ENCODE results near the gene LSG1. TPM values are rescaled to one million over a fixed set of nuclear protein-coding genes. Genes with fewer than 3 reads are reported as not detected.
A peak's percentile ranks its signal among the peaks of the same experiment; 100 is the strongest.

Gene LSG1
- total and polyA plus RNA-seq, 2 of the 13 experiments (the other 11 are each of a cell fraction or from before 2014, with no cell fraction given), result 21.4 to 32.1 TPM

DNA sequence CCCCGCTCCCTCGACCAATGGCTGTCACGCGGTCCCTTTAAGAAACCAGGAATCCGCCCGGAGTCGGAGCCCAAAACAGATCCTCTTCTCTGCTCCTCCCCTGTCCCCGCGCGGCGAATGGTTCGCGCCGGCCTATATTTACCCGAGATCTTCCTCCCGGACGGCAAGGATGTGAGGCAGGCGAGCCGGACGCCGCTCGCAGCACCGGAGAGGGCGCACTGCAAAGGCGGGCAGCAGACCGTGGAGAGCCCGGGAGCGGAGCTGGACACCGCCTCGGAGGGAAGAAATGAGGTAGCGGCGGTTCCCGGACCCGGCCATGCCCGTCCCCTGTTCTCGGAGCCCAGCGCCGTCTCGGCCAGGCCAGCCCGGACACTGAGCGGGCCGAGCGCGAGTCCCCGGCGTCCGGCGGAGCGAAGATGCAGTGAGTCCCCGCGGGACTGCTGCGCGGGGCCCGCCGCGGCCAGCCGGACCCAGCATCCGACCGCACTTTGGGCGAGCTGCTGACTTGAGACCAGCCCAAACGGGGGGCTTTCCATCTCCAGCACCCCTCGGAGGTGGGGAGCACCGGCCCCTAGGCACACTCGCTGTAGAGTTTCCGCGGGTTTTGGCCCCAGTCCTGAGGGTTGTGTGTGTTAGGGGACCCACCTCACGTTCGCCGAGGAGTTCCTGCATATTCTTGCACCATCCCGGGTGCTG lies 13.9 kb upstream of the LSG1 start, which contains the start of gene FAM43A (continued):
- TF ChIP-seq, protein P1, sequence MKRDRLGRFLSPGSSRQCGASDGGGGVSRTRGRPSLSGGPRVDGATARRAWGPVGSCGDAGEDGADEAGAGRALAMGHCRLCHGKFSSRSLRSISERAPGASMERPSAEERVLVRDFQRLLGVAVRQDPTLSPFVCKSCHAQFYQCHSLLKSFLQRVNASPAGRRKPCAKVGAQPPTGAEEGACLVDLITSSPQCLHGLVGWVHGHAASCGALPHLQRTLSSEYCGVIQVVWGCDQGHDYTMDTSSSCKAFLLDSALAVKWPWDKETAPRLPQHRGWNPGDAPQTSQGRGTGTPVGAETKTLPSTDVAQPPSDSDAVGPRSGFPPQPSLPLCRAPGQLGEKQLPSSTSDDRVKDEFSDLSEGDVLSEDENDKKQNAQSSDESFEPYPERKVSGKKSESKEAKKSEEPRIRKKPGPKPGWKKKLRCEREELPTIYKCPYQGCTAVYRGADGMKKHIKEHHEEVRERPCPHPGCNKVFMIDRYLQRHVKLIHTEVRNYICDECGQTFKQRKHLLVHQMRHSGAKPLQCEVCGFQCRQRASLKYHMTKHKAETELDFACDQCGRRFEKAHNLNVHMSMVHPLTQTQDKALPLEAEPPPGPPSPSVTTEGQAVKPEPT (CRISPR knock-in tag; IDR thresholded peaks at IDR 0.05; ENCODE audit: low read depth), result no peak
- TF ChIP-seq, protein P2, sequence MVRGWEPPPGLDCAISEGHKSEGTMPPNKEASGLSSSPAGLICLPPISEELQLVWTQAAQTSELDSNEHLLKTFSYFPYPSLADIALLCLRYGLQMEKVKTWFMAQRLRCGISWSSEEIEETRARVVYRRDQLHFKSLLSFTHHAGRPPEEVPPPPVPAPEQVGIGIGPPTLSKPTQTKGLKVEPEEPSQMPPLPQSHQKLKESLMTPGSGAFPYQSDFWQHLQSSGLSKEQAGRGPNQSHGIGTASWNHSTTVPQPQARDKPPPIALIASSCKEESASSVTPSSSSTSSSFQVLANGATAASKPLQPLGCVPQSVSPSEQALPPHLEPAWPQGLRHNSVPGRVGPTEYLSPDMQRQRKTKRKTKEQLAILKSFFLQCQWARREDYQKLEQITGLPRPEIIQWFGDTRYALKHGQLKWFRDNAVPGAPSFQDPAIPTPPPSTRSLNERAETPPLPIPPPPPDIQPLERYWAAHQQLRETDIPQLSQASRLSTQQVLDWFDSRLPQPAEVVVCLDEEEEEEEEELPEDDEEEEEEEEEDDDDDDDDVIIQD (CRISPR knock-in tag; IDR thresholded peaks at IDR 0.05; ENCODE audit: low read depth), result 0 out of 2 replicates have a peak, but pooled peaks have one; percentile 10
- TF ChIP-seq SATB2 (CRISPR knock-in tag; IDR thresholded peaks at IDR 0.05) (peak; percentile 52; the same call in 1 of the 2 replicates), MEF2D (CRISPR knock-in tag; IDR thresholded peaks at IDR 0.05) (peak; percentile 33; the same call in 1 of the 2 replicates), ZNF672 (CRISPR knock-in tag; IDR thresholded peaks at IDR 0.05) (no peak), MAX (IDR thresholded peaks at IDR 0.05) (peak; percentile 60), MAFF (IDR thresholded peaks at IDR 0.05; ENCODE audit: low read depth, low read length) (no peak), ETV6 (CRISPR knock-in tag; conservative IDR thresholded peaks at IDR 0.05) (no peak), ZZZ3 (CRISPR knock-in tag; IDR thresholded peaks at IDR 0.05; ENCODE audit: borderline replicate concordance) (no peak), ZNF772 (CRISPR knock-in tag; IDR thresholded peaks at IDR 0.05) (peak; percentile 59; the same call in 1 of the 2 replicates), ZNF557 (CRISPR knock-in tag; IDR thresholded peaks at IDR 0.05) (no peak), ZNF24 (IDR thresholded peaks at IDR 0.05) (peak; percentile 26; the same call in 1 of the 2 replicates), TFDP1 (CRISPR knock-in tag; IDR thresholded peaks at IDR 0.05; ENCODE audit: borderline replicate concordance) (peak; percentile 15; the same call in 1 of the 2 replicates), NFYC (CRISPR knock-in tag; IDR thresholded peaks at IDR 0.05) (peak; percentile 33; the same call in 1 of the 2 replicates), YEATS4 (CRISPR knock-in tag; IDR thresholded peaks at IDR 0.05; ENCODE audit: borderline replicate concordance) (peak; percentile 30; the same call in 1 of the 2 replicates), ZNF350 (CRISPR knock-in tag; IDR thresholded peaks at IDR 0.05; ENCODE audit: borderline replicate concordance, low read depth) (peak; percentile 54; the same call in 1 of the 2 replicates), HOXA9 (CRISPR knock-in tag; IDR thresholded peaks at IDR 0.05; ENCODE audit: borderline replicate concordance) (no peak), ZFP41 (CRISPR knock-in tag; IDR thresholded peaks at IDR 0.05; ENCODE audit: borderline replicate concordance) (no peak), HMG20A (CRISPR knock-in tag; IDR thresholded peaks at IDR 0.05; ENCODE audit: borderline replicate concordance) (no peak; the same call in 1 of the 2 replicates)
- TF ChIP-seq, protein P3, sequence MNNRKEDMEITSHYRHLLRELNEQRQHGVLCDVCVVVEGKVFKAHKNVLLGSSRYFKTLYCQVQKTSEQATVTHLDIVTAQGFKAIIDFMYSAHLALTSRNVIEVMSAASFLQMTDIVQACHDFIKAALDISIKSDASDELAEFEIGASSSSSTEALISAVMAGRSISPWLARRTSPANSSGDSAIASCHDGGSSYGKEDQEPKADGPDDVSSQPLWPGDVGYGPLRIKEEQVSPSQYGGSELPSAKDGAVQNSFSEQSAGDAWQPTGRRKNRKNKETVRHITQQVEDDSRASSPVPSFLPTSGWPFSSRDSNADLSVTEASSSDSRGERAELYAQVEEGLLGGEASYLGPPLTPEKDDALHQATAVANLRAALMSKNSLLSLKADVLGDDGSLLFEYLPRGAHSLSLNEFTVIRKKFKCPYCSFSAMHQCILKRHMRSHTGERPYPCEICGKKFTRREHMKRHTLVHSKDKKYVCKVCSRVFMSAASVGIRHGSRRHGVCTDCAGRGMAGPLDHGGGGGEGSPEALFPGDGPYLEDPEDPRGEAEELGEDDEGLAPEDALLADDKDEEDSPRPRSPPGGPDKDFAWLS (CRISPR knock-in tag; IDR thresholded peaks at IDR 0.05; ENCODE audit: borderline replicate concordance), result 0 out of 2 replicates have a peak, but pooled peaks have one; percentile 46
- TF ChIP-seq, protein P4, sequence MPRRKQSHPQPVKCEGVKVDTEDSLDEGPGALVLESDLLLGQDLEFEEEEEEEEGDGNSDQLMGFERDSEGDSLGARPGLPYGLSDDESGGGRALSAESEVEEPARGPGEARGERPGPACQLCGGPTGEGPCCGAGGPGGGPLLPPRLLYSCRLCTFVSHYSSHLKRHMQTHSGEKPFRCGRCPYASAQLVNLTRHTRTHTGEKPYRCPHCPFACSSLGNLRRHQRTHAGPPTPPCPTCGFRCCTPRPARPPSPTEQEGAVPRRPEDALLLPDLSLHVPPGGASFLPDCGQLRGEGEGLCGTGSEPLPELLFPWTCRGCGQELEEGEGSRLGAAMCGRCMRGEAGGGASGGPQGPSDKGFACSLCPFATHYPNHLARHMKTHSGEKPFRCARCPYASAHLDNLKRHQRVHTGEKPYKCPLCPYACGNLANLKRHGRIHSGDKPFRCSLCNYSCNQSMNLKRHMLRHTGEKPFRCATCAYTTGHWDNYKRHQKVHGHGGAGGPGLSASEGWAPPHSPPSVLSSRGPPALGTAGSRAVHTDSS (CRISPR knock-in tag; conservative IDR thresholded peaks at IDR 0.05), result 0 out of 2 replicates have a peak, but pooled peaks have one; percentile 29

Data from HepG2 (cell line).